ENCODE measurements around the gene OR5T1.

DNA sequence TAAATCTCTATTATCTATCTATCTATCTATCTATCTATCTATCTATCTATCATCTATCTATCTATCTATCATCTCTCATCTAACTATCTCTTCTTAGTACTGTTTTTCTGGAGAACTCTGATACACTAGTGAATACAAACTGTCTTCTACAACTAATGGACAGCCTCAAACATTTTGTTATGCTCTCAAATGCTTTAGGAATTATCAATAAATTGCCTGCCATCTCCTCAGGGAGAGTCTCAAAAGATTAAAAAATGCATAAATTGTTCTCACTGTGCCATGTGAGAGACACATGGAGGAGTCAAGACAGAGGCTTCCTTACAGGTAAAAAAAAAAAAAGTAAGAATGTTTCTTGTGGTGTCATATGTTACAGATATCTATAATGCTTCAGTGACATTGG, 40.9 kb downstream of the OR5T1 start, which contains the start of gene OR8K3:
- TF ChIP-seq, protein P1, sequence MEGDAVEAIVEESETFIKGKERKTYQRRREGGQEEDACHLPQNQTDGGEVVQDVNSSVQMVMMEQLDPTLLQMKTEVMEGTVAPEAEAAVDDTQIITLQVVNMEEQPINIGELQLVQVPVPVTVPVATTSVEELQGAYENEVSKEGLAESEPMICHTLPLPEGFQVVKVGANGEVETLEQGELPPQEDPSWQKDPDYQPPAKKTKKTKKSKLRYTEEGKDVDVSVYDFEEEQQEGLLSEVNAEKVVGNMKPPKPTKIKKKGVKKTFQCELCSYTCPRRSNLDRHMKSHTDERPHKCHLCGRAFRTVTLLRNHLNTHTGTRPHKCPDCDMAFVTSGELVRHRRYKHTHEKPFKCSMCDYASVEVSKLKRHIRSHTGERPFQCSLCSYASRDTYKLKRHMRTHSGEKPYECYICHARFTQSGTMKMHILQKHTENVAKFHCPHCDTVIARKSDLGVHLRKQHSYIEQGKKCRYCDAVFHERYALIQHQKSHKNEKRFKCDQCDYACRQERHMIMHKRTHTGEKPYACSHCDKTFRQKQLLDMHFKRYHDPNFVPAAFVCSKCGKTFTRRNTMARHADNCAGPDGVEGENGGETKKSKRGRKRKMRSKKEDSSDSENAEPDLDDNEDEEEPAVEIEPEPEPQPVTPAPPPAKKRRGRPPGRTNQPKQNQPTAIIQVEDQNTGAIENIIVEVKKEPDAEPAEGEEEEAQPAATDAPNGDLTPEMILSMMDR (IDR thresholded peaks at IDR 0.05; ENCODE audit: low read depth, low read length, poor library complexity, severe bottlenecking): no peak
- TF ChIP-seq EZH2phosphoT487 (IDR thresholded peaks at IDR 0.05; ENCODE audit: borderline replicate concordance, low read length): no peak

Measured in DOHH2 (cell line).